Measurements from ENCODE around the gene ATP9B.
A peak's percentile ranks its signal among the peaks of the same experiment; 100 is the strongest.
"Not testable (repeated sequence)": the region's sequence is repeated elsewhere in the genome, so short reads cannot be mapped to it uniquely, and the experiment has no call there.

The ATP9B gene

DNA sequence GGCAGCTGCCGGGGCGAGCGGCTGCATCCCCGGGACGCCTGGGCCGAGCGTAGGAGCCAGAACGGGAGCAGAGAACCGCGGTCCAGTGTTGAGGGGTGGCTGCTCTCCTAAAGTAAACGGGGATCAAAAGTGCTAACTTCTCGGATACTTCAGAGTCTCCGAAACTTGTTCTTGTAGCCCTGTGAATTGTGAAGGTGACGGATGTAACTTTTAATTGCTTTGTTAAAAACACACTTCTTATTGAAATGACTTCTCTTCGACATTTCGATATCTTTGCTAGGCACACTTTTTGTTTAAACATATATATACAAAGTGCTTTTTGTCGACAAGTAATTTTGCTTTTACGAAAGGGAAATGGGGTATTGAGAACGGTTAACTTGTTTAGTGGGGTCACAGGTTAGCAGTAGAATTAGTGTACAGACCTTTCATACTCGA is 540 bp downstream of the ATP9B start:
- H3K27ac ChIP-seq = peak overlapping the region; percentile 85
- peak; percentile 49; the same call in 1 of the 2 replicates for TF ChIP-seq ZFX (IDR thresholded peaks at IDR 0.05)
- TF ChIP-seq, protein P1, sequence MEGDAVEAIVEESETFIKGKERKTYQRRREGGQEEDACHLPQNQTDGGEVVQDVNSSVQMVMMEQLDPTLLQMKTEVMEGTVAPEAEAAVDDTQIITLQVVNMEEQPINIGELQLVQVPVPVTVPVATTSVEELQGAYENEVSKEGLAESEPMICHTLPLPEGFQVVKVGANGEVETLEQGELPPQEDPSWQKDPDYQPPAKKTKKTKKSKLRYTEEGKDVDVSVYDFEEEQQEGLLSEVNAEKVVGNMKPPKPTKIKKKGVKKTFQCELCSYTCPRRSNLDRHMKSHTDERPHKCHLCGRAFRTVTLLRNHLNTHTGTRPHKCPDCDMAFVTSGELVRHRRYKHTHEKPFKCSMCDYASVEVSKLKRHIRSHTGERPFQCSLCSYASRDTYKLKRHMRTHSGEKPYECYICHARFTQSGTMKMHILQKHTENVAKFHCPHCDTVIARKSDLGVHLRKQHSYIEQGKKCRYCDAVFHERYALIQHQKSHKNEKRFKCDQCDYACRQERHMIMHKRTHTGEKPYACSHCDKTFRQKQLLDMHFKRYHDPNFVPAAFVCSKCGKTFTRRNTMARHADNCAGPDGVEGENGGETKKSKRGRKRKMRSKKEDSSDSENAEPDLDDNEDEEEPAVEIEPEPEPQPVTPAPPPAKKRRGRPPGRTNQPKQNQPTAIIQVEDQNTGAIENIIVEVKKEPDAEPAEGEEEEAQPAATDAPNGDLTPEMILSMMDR (conservative IDR thresholded peaks at IDR 0.05) = no peak

GRCh38 chr18:79070486-79070885 is 1.3 kb downstream of the ATP9B start:
- no peak overlapping the region for H3K27ac ChIP-seq
- no peak for TF ChIP-seq ZFX (IDR thresholded peaks at IDR 0.05)
- TF ChIP-seq, protein P1 (conservative IDR thresholded peaks at IDR 0.05) = no peak

DNA sequence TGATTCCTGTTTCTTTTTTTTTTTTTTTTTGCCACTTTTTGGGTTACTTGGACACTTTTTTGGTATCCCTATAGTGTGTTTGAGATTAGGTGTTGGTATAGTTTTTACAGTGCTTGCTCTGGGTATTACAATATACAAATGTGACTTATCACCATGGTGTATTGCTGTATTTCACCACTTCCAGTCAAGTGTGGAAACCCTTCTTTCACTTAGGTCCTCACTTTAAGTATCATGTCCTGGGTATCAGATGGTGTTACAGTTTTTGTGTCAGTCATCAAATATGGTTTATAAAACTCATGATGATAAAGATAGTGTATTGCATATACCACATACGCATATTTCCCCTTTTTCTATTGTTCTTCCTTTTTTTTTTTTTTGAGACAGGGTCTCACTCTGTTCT is 1.8 kb downstream of the ATP9B start:
- H3K27ac ChIP-seq = no peak overlapping the region
- TF ChIP-seq, protein P1 (conservative IDR thresholded peaks at IDR 0.05) = no peak

- no peak overlapping the region for H3K27ac ChIP-seq
- TF ChIP-seq ZFX (IDR thresholded peaks at IDR 0.05) = no peak
- TF ChIP-seq, protein P1 (conservative IDR thresholded peaks at IDR 0.05) = no peak
These were observed 2.5 kb downstream of the ATP9B start for GRCh38 chr18:79071503-79072210.

DNA sequence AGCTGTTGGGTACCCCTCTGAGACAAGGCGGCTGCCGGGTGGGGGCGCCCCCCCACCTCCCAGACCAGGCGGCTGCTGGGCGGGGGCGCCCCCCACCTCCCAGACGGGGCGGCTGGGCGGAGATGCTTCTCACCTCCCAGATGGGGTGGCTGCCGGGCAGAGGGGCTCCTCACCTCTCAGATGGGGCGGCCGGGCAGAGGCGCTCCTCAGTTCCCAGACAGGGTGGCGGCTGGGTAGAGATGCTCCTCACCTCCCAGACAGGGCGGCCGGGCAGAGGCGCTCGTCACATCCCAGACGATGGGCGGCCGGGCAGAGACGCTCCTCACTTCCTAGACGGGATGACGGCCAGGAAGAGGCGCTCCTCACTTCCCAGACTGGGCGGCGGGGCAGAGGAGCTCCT is 3.5 kb downstream of the ATP9B start:
- not testable (repeated sequence) for H3K27ac ChIP-seq

DNA sequence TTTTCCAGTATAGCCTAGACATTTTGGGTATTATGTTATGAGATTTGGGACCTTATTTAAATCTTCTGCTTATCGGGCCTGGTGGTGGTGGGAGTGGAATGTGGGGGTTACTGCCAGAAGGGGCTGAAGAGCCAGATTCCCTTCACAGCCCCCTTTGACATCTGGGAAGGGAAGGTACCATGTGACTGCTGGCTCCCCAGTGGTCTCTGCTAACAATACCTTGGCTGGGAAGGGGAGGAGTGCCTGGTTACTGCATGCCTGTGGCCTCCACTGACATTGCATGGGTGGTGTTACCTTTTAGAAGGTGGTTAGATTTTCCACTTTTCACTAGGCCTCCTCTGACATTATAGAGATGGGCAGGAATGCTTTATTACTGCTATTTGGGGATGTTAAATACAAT is 8.0 kb downstream of the ATP9B start:
- TF ChIP-seq, protein P1 (conservative IDR thresholded peaks at IDR 0.05) = no peak
- no peak for TF ChIP-seq ZFX (IDR thresholded peaks at IDR 0.05)
- H3K27ac ChIP-seq = no peak overlapping the region

DNA sequence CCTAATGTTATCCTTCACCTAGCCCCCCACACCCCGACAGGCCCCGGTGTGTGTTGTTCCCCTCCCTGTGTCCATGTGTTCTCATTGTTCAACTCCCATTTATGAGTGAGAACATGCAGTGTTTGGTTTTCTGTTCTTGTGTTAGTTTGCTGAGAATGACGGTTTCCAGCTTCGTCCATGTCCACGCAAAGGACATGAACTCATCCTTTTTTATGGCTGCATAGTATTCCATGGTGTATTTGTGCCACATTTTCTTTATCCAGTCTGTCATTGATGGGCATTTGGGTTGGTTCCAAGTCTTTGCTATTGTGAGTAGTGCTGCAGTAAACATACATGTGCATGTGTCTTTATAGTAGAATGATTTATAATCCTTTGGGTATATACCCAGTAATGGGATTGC is 9.6 kb downstream of the ATP9B start:
- H3K27ac ChIP-seq = not testable (repeated sequence)

- H3K27ac ChIP-seq = no peak overlapping the region
- TF ChIP-seq, protein P1 (conservative IDR thresholded peaks at IDR 0.05) = no peak
- no peak for TF ChIP-seq ZFX (IDR thresholded peaks at IDR 0.05)
These were observed 23.7 kb downstream of the ATP9B start for GRCh38 chr18:79092874-79093273.
